T-helper 17 cell (primary cell): ENCODE data around the gene IPO11. TPM values are rescaled to one million over a fixed set of nuclear protein-coding genes. Genes with fewer than 3 reads are reported as not detected.
"Not testable (repeated sequence)": the region's sequence is repeated elsewhere in the genome, so short reads cannot be mapped to it uniquely, and the experiment has no call there.

Experiments
- ATAC-seq: fragments of 150-1000 bp; cut with Tn5 transposase; 2 replicates; pipeline ENCODE4 v1.10.0; 2021; ENCODE audit warnings: mild to moderate bottlenecking, moderate library complexity
- DNase-seq, 3 donors: peaks; one replicate each; pipeline versions ENCODE4 v3.0.0 to v3.0.0-alpha.2; 2020 to 2021
- H3K9me3 ChIP-seq: one replicate; pipeline ENCODE4 v1.7.0; 2013; ENCODE audit warnings: low read length, mild to moderate bottlenecking; ENCODE audit not compliant: control insufficient read depth, poor library complexity, severe bottlenecking
- H3K27ac Mint-ChIP-seq: one replicate; pipeline ENCODE4 v1.8.0; 2022; ENCODE audit warnings: mild to moderate bottlenecking, moderate library complexity, mixed read lengths
- H3K27me3 Mint-ChIP-seq: one replicate; pipeline ENCODE4 v1.8.0; 2022; ENCODE audit warnings: mixed read lengths
- H3K36me3 Mint-ChIP-seq: one replicate; pipeline ENCODE4 v1.8.0; 2022; ENCODE audit warnings: low read depth, mixed read lengths
- H3K4me1 Mint-ChIP-seq: one replicate; pipeline ENCODE4 v1.8.0; 2022; ENCODE audit warnings: mild to moderate bottlenecking, mixed read lengths
- H3K4me3 Mint-ChIP-seq: one replicate; pipeline ENCODE4 v1.8.0; 2022; ENCODE audit warnings: mild to moderate bottlenecking, moderate library complexity, mixed read lengths
- total RNA-seq, 4 donors: library from RNA in 2 of 4; stranded (reverse) in 2 of 4; gene quantifications; one replicate each; pipeline ENCODE4 v1.2.3 and lab custom pipeline; 2022 to 2026

Gene IPO11
- total RNA-seq, 2 donors from 2014 or later, result 17.9 to 18.3 TPM

DNA sequence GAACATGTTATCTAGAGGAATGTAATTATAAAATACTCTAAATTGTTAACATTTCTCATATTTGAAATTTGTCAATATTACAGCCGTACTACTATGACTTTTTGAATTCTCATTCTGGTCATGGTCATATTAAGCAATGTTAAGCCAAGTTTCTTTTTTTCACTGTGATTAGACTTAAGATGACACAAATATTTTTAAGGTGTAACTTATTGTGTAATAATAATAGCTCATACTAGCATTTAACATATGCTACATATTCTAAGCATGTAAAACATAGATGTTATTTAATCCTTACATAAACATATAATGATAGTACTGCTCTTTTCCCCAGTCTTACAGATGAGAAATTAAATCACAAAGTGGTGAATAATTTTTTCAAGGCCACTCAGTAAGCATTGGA lies 130.2 kb downstream of the IPO11 start:
- Mint-ChIP-seq H3K4me1 (no peaks in the 10 kb centered on the region), H3K4me3 (no peak overlapping the region), H3K27ac (no peak overlapping the region), H3K27me3 (no peaks in the 10 kb centered on the region), H3K36me3 (peaks cover 3% of the 10 kb centered on the region)
- no peaks in the 10 kb centered on the region for H3K9me3 ChIP-seq
- ATAC-seq (no peak), DNase-seq (no peak)

GRCh38 chr5:62547945-62548630 lies 135.5 kb downstream of the IPO11 start:
- peaks cover 5% of the 10 kb centered on the region for H3K36me3 Mint-ChIP-seq
- no peaks in the 10 kb centered on the region for H3K27me3 Mint-ChIP-seq
- DNase-seq, result no peak
- peaks cover 8% of the 10 kb centered on the region for H3K4me1 Mint-ChIP-seq
- ATAC-seq, result no peak
- no peaks in the 10 kb centered on the region for H3K9me3 ChIP-seq
- H3K27ac Mint-ChIP-seq, result peak overlapping the region; percentile 75
- no peak overlapping the region for H3K4me3 Mint-ChIP-seq

- H3K36me3 Mint-ChIP-seq, result peaks cover 5% of the 10 kb centered on the region
- H3K9me3 ChIP-seq, result no peaks in the 10 kb centered on the region
- H3K27ac Mint-ChIP-seq, result no peak overlapping the region
- peaks cover 8% of the 10 kb centered on the region for H3K4me1 Mint-ChIP-seq
- no peaks in the 10 kb centered on the region for H3K27me3 Mint-ChIP-seq
- ATAC-seq (no peak), DNase-seq (no peak)
- H3K4me3 Mint-ChIP-seq, result no peak overlapping the region
Measured at GRCh38 chr5:62550103-62550502, 137.5 kb downstream of the IPO11 start.

DNA sequence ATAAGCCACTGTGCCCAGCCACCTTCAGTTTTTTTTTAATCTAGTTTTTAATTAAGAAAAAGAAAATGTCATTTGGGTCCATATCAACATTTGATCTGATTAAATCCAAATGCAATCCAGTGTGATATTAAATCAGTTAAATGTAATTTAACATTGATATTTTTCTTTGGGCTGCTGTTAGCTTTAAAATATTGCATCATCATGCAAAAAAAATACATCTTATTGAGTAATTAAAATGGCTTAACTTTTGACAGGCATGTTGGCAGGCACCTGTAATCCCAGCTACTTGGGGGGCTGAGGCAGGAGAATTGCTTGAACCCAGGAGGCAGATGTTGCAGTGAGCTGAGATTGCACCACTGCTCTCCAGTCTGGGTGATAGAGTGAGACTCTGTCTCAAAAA lies 143.4 kb downstream of the IPO11 start:
- Mint-ChIP-seq H3K4me1 (peaks cover 9% of the 10 kb centered on the region), H3K27ac (peak overlapping the region; percentile 19), H3K36me3 (peaks cover 11% of the 10 kb centered on the region), H3K27me3 (no peaks in the 10 kb centered on the region), H3K4me3 (no peak overlapping the region)
- no peaks in the 10 kb centered on the region for H3K9me3 ChIP-seq
- DNase-seq (no peak), ATAC-seq (no peak)

GRCh38 chr5:62558941-62559340 lies 146.4 kb downstream of the IPO11 start:
- peaks cover 10% of the 10 kb centered on the region for H3K36me3 Mint-ChIP-seq
- peaks cover 7% of the 10 kb centered on the region for H3K4me1 Mint-ChIP-seq

DNA sequence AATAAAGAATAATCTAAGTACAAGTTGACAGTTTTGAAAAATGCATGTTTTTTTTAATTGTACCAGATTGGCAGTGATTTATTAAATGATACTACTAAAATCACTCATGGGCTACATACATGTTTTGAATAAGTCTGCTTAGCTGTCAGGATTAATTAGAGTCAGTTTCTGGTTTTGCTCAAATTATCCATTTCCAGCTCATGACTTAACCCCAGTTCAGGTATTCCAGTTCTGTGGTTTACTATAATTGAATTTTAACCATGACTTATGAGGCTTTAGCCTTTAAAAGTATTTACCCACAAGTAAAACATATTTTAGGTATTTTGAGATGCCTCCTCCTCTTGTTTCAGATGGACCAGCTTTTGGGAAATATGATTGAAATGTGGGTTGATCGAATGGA lies 148.2 kb downstream of the IPO11 start:
- H3K9me3 ChIP-seq, result no peaks in the 10 kb centered on the region
- Mint-ChIP-seq H3K27ac (no peak overlapping the region), H3K36me3 (peaks cover 8% of the 10 kb centered on the region), H3K27me3 (no peaks in the 10 kb centered on the region), H3K4me3 (no peak overlapping the region), H3K4me1 (peaks cover 7% of the 10 kb centered on the region)
- ATAC-seq, result no peak
- DNase-seq, result no peak

More at GRCh38 chr5:62558941-62559340, 146.4 kb downstream of the IPO11 start:
- Mint-ChIP-seq H3K4me3 (no peak overlapping the region), H3K27me3 (no peaks in the 10 kb centered on the region), H3K27ac (no peak overlapping the region)
- ATAC-seq (no peak), DNase-seq (no peak)
- H3K9me3 ChIP-seq, result no peaks in the 10 kb centered on the region

- ATAC-seq (no peak), DNase-seq (no peak)
- H3K4me1 Mint-ChIP-seq, result peaks cover 5% of the 10 kb centered on the region
- H3K9me3 ChIP-seq, result no peaks in the 10 kb centered on the region
- H3K36me3 Mint-ChIP-seq, result peaks cover 5% of the 10 kb centered on the region
- H3K27ac Mint-ChIP-seq, result peak overlapping the region; percentile 3
- no peak overlapping the region for H3K4me3 Mint-ChIP-seq
- no peaks in the 10 kb centered on the region for H3K27me3 Mint-ChIP-seq
Measured at GRCh38 chr5:62561896-62562295, 149.3 kb downstream of the IPO11 start.

DNA sequence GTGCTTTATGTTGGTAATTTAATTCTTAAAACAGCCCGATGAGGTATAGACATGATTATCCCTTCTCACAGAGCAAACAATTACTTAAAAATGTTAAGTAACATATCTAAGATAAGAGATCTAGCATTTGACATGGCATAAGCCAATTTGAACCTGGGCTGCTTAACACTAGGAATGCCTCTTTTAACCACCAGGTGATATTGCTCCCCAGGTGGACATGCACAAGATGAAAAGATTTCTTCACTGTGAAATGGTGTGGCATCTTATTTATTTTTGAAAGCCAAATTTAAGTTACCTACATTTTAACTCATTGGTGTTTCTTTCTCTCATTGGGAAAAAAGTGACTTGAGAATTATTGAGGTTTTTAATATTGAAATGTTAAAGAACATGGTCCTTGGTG lies 150.3 kb downstream of the IPO11 start:
- H3K27me3 Mint-ChIP-seq, result no peaks in the 10 kb centered on the region
- H3K4me1 Mint-ChIP-seq, result peaks cover 3% of the 10 kb centered on the region
- DNase-seq (no peak), ATAC-seq (no peak)
- H3K27ac Mint-ChIP-seq, result no peak overlapping the region
- no peaks in the 10 kb centered on the region for H3K9me3 ChIP-seq
- no peak overlapping the region for H3K4me3 Mint-ChIP-seq
- H3K36me3 Mint-ChIP-seq, result peaks cover 8% of the 10 kb centered on the region

GRCh38 chr5:62564101-62564500 lies 151.5 kb downstream of the IPO11 start:
- Mint-ChIP-seq H3K27me3 (no peaks in the 10 kb centered on the region), H3K4me1 (peaks cover 5% of the 10 kb centered on the region), H3K27ac (no peak overlapping the region), H3K36me3 (peaks cover 10% of the 10 kb centered on the region), H3K4me3 (no peak overlapping the region)
- no peak for DNase-seq
- no peaks in the 10 kb centered on the region for H3K9me3 ChIP-seq
- ATAC-seq, result no peak

GRCh38 chr5:62565740-62566139 lies 153.2 kb downstream of the IPO11 start:
- ATAC-seq, H3K36me3 Mint-ChIP-seq, H3K4me1 Mint-ChIP-seq, DNase-seq, H3K4me3 Mint-ChIP-seq, H3K27ac Mint-ChIP-seq, H3K27me3 Mint-ChIP-seq, H3K9me3 ChIP-seq: not testable (repeated sequence)

DNA sequence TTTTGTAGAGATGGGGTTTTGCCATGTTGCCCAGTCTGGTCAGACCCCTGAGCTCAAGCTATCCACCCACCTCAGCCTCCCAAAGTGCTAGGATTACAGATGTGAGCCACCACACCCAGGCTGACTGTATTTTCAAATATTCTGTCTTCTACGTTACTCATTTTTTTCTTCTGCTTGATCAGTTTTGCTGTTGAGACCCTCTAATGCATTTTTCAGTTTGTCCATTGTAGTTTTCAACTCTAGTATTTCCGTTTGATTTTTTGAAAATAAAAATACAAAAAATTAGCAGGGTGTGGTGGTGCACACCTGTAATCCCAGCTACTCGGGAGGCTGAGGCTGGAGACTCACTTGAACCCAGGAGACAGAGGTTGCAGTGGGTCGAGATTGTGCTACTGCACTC lies 155.6 kb downstream of the IPO11 start:
- ATAC-seq (no peak), DNase-seq (no peak)
- Mint-ChIP-seq H3K4me1 (peaks cover 5% of the 10 kb centered on the region), H3K36me3 (peaks cover 7% of the 10 kb centered on the region), H3K4me3 (no peak overlapping the region), H3K27ac (no peak overlapping the region), H3K27me3 (no peaks in the 10 kb centered on the region)
- no peaks in the 10 kb centered on the region for H3K9me3 ChIP-seq

DNA sequence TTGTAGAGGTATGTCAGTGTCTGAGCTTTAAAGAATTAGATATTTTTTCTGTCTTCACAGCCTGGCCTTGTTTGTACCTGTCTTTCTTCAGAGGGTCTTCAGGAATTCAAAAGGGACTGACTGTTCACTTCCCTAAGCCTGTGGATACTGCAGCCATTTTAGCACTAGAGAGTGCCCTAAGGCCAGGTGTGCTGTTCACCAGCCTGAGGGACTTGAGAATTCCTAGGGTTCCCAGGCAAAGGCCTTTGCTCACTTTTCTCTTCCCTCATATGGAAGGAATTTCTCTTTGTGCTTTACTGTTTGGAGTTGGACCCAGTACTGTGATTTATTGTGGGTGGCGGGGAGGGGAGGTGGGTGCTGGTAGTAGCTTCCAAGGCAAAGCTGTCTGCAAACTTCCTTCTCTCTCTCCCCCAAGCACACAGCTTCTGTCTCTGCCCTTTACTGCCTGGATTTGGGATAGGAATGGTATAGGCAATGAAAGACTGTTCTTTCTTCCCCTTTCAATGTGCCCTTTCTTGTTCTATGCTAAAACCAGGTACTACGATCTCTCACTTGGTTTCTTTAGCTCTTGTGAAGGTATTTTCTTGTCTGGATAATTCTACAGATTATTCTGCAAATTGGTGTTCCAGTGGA lies 156.4 kb downstream of the IPO11 start:
- Mint-ChIP-seq H3K27me3 (no peaks in the 10 kb centered on the region), H3K36me3 (peaks cover 7% of the 10 kb centered on the region), H3K27ac (no peak overlapping the region), H3K4me1 (peaks cover 5% of the 10 kb centered on the region), H3K4me3 (no peak overlapping the region)
- DNase-seq (no peak), ATAC-seq (no peak)
- no peaks in the 10 kb centered on the region for H3K9me3 ChIP-seq

GRCh38 chr5:62569470-62569869 lies 156.9 kb downstream of the IPO11 start:
- DNase-seq (no peak), ATAC-seq (no peak)
- peaks cover 7% of the 10 kb centered on the region for H3K36me3 Mint-ChIP-seq
- no peaks in the 10 kb centered on the region for H3K9me3 ChIP-seq
- H3K4me3 Mint-ChIP-seq, result no peak overlapping the region
- peaks cover 8% of the 10 kb centered on the region for H3K4me1 Mint-ChIP-seq
- no peaks in the 10 kb centered on the region for H3K27me3 Mint-ChIP-seq
- H3K27ac Mint-ChIP-seq, result no peak overlapping the region

DNA sequence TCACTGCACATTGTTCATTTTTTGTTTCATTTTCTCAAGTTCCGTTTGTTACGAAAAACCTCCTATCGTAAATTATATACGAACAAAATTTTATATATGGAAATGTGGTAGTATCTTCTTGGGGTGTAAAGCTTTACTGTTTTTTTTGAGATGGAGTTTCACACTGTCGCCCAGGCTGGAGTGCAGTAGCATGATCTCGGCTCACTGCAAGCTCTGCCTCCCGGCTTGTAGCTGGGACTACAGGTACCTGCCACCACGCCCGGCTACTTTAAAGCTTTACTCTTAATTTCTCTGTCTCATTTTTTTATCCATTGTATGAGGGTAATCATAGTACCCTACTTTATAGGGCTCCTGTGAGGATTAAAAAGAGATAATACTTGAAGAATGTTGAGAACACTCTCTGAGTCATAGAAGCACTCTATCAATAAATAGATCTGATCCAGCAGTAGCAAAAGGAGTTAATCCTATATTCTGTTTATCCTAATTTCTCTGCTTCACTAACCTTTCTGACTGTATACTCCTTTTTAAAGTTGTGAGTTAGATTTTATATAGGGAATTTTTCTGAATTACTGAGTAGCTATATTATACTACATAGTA lies 160.5 kb downstream of the IPO11 start:
- DNase-seq, result no peak
- H3K4me1 Mint-ChIP-seq, result peaks cover 16% of the 10 kb centered on the region
- H3K27me3 Mint-ChIP-seq, result no peaks in the 10 kb centered on the region
- H3K36me3 Mint-ChIP-seq, result peaks cover 5% of the 10 kb centered on the region
- H3K27ac Mint-ChIP-seq, result no peak overlapping the region
- H3K9me3 ChIP-seq, result no peaks in the 10 kb centered on the region
- no peak for ATAC-seq
- no peak overlapping the region for H3K4me3 Mint-ChIP-seq
